ENCODE measurements around the gene SH2D5. TPM values are rescaled to one million over a fixed set of nuclear protein-coding genes. Genes with fewer than 3 reads are reported as not detected.

SH2D5 gene
- total RNA-seq, 2 experiments from 2014 or later = 2.7 to 2.8 TPM

DNA sequence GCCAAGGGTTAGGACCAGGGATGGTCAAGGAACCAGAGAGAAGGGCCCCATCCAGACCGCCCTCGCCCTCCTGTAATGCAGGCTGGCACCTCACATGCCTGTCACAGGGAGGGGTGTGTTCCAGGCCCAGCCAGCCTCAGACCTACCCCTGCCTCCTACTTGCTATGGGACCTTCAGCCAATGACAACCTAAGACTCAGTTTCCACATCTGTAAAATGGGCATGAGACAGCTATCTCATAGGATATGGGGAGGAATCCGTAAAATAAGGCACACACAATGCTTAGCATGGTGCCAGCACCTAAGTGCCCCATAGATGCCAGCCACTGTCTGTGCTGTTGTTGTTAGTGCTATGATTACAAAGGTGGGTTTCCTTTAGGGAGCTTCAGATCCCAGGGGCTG lies 22.6 kb downstream of the SH2D5 start:
- Mint-ChIP-seq H3K9me3 (no peaks in the 10 kb centered on the region), H3K27ac (no peak overlapping the region), H3K4me3 (no peak overlapping the region), H3K4me1 (no peaks in the 10 kb centered on the region), H3K36me3 (no peaks in the 10 kb centered on the region), H3K27me3 (peaks cover 6% of the 10 kb centered on the region)
- DNase-seq = no peak

DNA sequence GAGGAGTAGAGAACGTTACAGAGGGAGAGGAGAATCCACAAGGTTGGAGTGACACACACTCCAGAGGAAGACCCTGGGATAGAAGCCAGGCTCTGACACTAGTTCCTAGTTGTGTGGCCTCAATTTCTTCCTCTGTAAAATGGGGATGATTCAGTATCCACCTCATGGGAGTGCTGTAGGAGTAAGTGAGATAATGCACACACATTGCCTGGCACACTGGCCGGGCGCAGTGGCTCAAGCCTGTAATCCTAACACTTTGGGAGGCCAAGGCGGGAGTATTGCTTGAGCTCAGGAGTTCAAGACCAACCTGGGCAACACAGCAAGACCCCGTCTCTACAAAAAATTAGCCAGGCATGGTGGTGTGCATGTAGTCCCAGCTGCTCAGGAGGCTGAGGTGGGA lies 23.6 kb downstream of the SH2D5 start:
- Mint-ChIP-seq H3K4me1 (no peaks in the 10 kb centered on the region), H3K27ac (no peak overlapping the region)
- no peak for DNase-seq

DNA sequence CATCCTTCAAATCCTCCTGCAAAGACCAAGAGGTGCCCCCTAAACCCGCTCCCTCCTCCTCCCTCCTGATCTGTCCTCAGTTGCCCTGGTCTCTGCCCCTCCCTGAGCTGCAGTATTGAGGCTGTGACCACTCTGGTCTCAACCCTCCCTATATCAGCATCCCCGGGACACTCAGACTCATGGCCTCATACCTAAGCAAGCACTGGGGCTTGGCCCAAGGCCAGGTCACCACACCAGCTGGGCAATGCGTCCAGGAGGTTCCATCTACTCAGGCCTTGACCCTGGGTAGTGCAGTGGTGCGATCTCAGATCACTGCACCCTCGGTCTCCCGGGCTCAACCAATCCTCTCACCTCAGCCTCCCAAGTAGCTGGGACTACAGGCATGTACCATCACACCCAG lies 24.4 kb downstream of the SH2D5 start:
- DNase-seq = no peak
- no peaks in the 10 kb centered on the region for H3K36me3 Mint-ChIP-seq
- H3K4me1 Mint-ChIP-seq = no peaks in the 10 kb centered on the region
- no peaks in the 10 kb centered on the region for H3K9me3 Mint-ChIP-seq
- H3K27me3 Mint-ChIP-seq = no peaks in the 10 kb centered on the region
- no peak overlapping the region for H3K4me3 Mint-ChIP-seq
- H3K27ac Mint-ChIP-seq = no peak overlapping the region

More for the DNA sequence above, 23.6 kb downstream of the SH2D5 start:
- Mint-ChIP-seq H3K9me3 (no peaks in the 10 kb centered on the region), H3K27me3 (peaks cover 5% of the 10 kb centered on the region), H3K4me3 (no peak overlapping the region), H3K36me3 (no peaks in the 10 kb centered on the region)

DNA sequence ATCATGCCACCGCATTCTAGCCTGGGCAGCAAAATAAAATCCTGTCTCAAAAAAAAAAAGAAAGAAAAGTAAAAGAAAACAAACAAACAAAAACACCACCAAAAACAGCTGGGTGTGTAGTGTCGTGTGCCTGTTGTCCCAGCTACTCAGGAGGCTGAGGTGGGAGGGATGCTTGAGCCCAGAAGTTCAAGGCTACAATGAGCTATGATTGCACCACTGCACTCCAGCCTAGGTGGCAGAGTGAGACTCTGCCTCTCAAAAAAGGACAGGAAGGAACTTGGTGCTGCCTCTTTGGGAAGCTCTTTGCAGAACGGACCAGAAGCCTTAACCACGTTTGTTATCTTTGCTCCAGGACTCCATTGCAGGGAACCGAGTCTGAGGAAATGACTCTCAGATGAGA lies 25.7 kb downstream of the SH2D5 start:
- no peaks in the 10 kb centered on the region for H3K27me3 Mint-ChIP-seq
- no peaks in the 10 kb centered on the region for H3K36me3 Mint-ChIP-seq
- DNase-seq = no peak
- H3K4me3 Mint-ChIP-seq = no peak overlapping the region
- H3K4me1 Mint-ChIP-seq = no peaks in the 10 kb centered on the region
- H3K27ac Mint-ChIP-seq = no peak overlapping the region
- H3K9me3 Mint-ChIP-seq = no peaks in the 10 kb centered on the region

DNA sequence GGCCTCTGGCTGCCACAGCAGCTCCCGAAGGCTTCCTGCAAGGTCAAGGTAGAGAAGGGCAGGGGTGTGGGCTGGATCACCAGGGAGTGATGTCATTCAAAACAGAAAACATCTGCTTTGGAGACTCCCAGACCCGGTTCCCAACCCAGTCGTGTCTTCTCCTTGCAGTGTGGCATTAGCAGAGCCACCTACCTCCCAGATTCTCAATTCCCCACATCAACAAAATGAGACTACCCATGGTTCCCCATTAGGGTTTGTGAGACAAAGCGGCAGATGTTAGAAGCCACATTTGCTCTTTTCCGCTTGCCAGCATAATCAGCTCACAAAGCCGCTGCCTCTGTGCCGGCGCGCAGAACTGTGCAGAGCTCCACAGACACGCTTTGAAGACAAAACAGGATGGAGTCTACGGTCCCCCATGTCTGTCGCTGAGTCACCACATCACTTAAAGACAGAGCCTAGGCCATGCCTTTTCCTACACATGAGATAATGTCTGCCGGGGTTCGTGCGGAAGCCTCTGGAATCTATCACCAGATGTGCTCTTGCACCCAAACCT lies 27.2 kb downstream of the SH2D5 start:
- no peak overlapping the region for H3K4me3 Mint-ChIP-seq
- DNase-seq = no peak
- no peak overlapping the region for H3K27ac Mint-ChIP-seq
- H3K27me3 Mint-ChIP-seq = no peaks in the 10 kb centered on the region
- no peaks in the 10 kb centered on the region for H3K9me3 Mint-ChIP-seq
- no peaks in the 10 kb centered on the region for H3K4me1 Mint-ChIP-seq
- H3K36me3 Mint-ChIP-seq = no peaks in the 10 kb centered on the region

DNA sequence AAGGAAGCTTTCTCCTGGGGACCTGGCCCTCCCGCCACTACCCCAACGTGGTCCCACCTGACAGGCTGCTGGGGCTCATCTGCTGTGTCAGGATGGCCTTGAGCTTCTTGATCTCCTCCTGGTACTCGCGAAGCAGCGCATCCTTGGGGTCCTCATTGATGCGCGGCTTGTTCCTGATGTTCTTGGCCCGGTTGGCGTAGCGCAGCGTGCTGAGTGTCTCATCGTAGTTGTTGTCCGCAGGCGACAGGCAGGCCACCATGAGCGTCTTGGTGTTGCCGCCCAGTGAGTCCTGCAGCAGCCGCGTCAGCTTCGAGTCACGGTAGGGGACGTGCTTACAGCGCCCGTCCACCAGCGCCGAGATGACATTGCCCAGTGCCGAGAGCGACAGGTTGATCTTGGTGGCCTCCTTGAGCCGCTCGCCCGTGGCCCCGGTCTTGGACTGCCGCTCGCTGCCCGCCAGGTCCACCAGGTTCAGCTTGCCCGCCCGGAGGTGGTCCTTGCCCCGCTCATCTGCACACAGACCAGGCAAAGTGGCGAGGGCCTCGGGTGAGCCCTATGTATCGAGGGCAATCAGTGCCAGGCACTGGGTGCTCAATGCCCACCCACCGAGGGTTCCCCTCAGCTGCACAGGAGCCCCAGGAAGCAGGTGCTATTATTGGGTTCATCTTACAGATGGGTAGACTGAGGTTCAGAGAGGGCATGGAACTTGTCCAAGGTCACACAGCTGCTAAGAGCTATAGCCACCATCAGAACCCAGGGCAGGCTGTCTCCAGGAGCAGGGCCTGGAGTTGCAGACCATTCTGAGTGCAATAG lies 27.9 kb downstream of the SH2D5 start:
- H3K4me3 Mint-ChIP-seq = no peak overlapping the region
- no peak overlapping the region for H3K27ac Mint-ChIP-seq
- no peak for DNase-seq
- H3K27me3 Mint-ChIP-seq = no peaks in the 10 kb centered on the region
- H3K4me1 Mint-ChIP-seq = no peaks in the 10 kb centered on the region
- H3K36me3 Mint-ChIP-seq = no peaks in the 10 kb centered on the region
- H3K9me3 Mint-ChIP-seq = no peaks in the 10 kb centered on the region

DNA sequence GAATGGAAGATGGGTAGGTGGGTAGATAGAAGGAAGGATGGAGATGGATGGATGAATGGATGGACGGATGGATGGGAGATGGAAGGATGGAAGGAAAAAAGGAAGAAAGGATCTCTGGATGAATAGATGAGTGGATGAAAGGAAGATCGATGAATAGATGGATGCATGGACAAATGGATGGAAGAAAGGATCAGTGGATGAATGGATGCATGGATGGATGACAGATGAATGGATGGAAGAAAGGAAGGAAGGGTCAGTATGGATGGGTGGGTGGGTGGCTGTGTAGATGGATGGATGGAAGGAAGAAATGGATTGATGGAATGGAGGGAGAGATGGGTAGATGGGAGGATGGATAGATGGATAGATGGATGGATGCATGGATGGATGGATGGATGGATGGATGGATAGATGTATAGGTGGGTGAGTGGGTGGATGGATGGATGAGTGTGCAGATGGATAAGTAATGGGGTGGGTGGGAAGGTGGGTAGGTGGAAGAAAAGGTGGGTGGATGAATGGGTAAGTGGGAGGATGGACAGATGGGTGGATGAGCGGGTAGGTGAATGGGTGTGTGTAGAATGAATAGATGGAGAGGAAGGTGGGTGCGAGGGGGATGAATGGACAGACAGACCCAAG lies 29.3 kb downstream of the SH2D5 start:
- Mint-ChIP-seq H3K27ac (no peak overlapping the region), H3K36me3 (no peaks in the 10 kb centered on the region), H3K27me3 (no peaks in the 10 kb centered on the region), H3K4me1 (no peaks in the 10 kb centered on the region), H3K4me3 (no peak overlapping the region), H3K9me3 (no peaks in the 10 kb centered on the region)
- no peak for DNase-seq

DNA sequence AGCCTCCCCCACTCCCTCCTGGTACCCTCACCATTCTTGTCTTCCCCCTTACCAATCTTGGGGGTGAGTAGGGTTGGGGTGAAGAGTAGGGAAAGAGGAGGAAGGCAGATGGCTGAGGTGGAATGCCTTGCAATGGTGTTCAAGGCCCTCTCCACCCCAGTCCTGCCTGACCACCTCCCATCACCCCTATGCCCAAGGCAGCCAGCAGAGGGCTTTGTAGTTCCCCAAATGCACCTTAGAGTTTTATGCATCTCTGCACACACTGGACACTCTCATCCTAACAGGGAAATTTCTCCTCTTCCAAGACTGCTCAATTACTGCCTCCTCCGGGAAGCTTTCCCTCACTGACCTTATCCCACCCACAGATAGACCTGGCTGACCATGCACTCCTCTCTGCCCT lies 30.1 kb downstream of the SH2D5 start:
- no peaks in the 10 kb centered on the region for H3K27me3 Mint-ChIP-seq
- H3K9me3 Mint-ChIP-seq = no peaks in the 10 kb centered on the region
- DNase-seq = no peak
- no peaks in the 10 kb centered on the region for H3K36me3 Mint-ChIP-seq
- no peak overlapping the region for H3K27ac Mint-ChIP-seq
- no peak overlapping the region for H3K4me3 Mint-ChIP-seq
- no peaks in the 10 kb centered on the region for H3K4me1 Mint-ChIP-seq

DNA sequence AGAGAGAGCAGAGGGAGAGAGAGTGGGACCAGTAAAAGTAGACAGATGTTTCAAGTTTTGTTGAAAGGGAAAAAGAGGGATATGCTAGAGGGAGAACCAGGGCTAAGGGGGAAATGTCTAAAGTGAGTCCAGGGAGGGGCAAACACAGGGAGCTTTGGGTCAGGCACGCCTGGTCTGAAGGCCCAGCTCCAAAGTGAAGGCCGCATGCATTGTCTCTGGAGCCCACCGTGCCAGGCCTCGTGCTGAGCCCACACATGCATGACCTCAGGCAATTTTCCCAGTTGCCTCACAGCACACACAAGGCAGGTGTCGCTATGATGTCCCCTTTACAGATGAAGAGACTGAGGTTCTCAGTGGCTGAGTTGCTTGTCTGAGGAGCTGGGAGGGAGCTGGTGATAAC lies 30.7 kb downstream of the SH2D5 start:
- DNase-seq = no peak
- Mint-ChIP-seq H3K9me3 (no peaks in the 10 kb centered on the region), H3K4me1 (no peaks in the 10 kb centered on the region), H3K4me3 (no peak overlapping the region), H3K27ac (no peak overlapping the region), H3K27me3 (no peaks in the 10 kb centered on the region), H3K36me3 (no peaks in the 10 kb centered on the region)

DNA sequence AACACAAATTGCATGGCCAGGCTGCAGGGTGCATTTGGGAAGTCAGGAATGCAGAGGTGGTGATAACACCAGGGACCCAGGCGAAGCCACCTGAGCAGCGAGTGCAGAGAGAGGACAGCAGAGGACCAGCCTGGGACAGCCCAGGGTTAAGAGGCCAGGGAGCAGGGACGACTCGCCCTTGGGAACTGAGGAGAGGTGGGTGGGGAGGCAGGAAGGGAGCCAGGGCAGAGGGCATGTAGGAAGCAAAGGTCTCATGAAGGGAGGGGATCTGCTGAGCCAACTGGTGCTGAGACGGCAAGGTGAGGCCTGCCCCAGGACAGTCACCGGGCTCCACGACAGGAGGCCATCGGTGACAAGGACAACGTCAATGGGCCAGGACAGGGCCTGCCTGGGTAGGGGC lies 31.1 kb downstream of the SH2D5 start:
- no peaks in the 10 kb centered on the region for H3K27me3 Mint-ChIP-seq
- H3K4me3 Mint-ChIP-seq = no peak overlapping the region
- H3K27ac Mint-ChIP-seq = no peak overlapping the region
- H3K4me1 Mint-ChIP-seq = peaks cover 3% of the 10 kb centered on the region
- no peaks in the 10 kb centered on the region for H3K9me3 Mint-ChIP-seq
- no peak for DNase-seq
- no peaks in the 10 kb centered on the region for H3K36me3 Mint-ChIP-seq

DNA sequence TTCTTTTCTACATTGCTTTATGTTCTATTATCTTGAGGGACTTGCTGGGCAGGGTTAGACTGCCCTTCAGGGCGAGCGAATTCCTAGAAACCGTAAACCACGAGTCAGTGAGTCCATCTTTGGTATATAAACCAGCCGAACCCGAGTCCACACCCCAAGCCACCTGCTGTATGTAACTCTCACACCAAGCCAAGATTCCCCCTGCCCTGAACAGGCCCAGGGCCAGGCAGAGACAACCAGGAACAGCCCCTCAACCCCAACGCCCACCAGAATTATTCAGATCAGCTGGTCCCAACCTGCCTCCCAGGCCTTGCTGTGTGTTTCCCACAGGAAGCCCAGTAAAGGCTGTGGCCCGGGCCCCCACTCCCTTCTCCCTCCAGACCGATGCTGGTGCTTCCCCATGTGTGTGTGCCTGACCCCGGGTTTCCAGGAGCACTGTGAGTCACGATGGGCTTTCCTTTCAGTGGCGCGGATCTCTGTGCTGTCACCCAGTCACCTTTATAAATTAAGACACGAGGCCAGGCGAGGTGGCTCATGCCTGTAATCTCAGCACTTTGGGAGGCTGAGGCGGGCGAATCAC lies 31.8 kb downstream of the SH2D5 start:
- no peak overlapping the region for H3K4me3 Mint-ChIP-seq
- H3K4me1 Mint-ChIP-seq = peaks cover 7% of the 10 kb centered on the region
- DNase-seq = no peak
- no peak overlapping the region for H3K27ac Mint-ChIP-seq
- H3K9me3 Mint-ChIP-seq = no peaks in the 10 kb centered on the region
- H3K36me3 Mint-ChIP-seq = no peaks in the 10 kb centered on the region
- H3K27me3 Mint-ChIP-seq = no peaks in the 10 kb centered on the region

DNA sequence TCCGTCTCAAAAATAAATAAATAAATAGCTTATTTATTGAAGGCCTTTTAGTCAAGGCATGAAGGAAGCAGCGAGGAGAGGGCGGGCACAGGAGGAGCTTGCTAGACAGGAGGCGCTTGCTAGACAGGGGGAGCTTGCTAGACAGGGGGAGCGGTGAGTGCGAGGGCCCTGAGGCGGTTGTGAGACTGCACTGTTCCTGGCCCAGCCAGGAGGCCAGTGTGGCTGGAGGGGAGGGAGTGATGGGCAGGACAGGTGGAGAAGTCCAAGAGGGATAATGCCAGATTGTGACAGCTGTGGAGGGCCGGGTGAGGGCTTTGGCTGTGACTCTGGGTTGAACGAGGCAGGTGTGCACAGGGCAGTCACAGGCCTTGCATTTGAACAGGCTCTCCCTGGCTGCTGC lies 32.9 kb downstream of the SH2D5 start:
- H3K27ac Mint-ChIP-seq = no peak overlapping the region
- H3K36me3 Mint-ChIP-seq = no peaks in the 10 kb centered on the region
- H3K27me3 Mint-ChIP-seq = no peaks in the 10 kb centered on the region
- no peaks in the 10 kb centered on the region for H3K9me3 Mint-ChIP-seq
- H3K4me1 Mint-ChIP-seq = peaks cover 7% of the 10 kb centered on the region
- no peak for DNase-seq
- no peak overlapping the region for H3K4me3 Mint-ChIP-seq

DNA sequence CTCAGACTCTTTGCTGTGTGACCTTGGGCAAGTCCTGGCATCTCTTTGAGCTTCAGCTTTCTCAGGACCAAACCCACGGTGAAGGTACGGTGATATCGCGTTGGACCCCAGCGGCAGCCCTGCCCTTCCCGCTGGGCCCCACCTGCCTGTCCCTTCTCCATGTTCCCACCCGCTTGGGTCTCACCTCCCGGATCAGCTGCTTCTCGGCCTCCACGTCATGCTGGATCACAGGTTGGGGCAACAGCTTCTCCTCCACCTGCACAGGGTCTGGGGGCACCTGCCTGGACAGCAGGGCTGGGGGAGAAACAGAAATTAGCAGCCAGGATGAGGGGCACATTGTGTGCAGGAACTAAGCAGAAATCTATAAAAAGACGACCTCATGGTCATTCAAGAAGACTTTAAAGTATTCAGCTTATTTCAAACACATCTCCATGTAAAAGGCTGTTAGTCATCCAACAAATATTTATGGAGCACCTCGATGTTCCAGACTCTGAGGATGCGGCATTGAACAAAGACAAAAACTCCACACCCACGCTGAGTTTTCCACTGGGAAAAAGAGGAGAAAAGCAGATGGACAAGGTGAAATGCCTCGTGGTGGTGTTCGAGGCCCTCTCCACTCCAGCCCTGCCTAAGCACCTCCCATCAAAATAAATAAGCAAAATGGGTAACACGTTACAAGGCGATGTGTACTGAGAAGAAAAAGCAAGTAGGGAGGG lies 34.1 kb downstream of the SH2D5 start:
- H3K36me3 Mint-ChIP-seq = no peaks in the 10 kb centered on the region
- peaks cover 7% of the 10 kb centered on the region for H3K4me1 Mint-ChIP-seq
- no peaks in the 10 kb centered on the region for H3K27me3 Mint-ChIP-seq
- no peak overlapping the region for H3K27ac Mint-ChIP-seq
- H3K4me3 Mint-ChIP-seq = no peak overlapping the region
- no peak for DNase-seq
- H3K9me3 Mint-ChIP-seq = no peaks in the 10 kb centered on the region

DNA sequence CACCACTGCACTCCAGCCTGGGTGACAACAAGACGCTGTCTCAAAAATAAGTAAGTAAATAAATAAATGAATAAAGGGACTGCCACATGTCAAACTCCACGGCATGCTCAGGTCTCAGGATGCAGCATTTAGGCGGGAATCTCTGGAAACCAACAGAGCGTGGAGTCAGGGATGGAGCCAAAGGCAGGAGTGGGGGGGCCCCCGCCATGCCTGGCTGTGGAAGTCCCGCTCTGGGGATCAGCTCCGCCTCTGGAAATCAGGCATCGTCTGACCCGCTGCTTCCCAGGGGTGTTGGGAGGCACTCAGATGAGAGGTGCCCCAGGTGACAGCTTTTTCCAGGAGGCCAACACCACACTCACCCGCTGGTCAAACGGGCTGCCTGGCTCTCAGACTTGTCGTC lies 34.9 kb downstream of the SH2D5 start:
- DNase-seq = no peak
- peaks cover 7% of the 10 kb centered on the region for H3K4me1 Mint-ChIP-seq
- no peak overlapping the region for H3K27ac Mint-ChIP-seq
- H3K27me3 Mint-ChIP-seq = no peaks in the 10 kb centered on the region
- H3K36me3 Mint-ChIP-seq = no peaks in the 10 kb centered on the region
- H3K4me3 Mint-ChIP-seq = no peak overlapping the region
- H3K9me3 Mint-ChIP-seq = no peaks in the 10 kb centered on the region
